GM12878 (cell line): ENCODE results near the gene POLR3A. TPM values are rescaled to one million over a fixed set of nuclear protein-coding genes. Genes with fewer than 3 reads are reported as not detected.

Experiments
- ATAC-seq: fragments of 200-7000 bp; cut with Tn5 transposase; 3 replicates; pipeline ENCODE4 v1.9.1; 2020; ENCODE audit warnings: mild to moderate bottlenecking, moderate library complexity
- BruUV-seq: library from RNA; stranded (reverse); fragments of 400-500 nt; replicated peaks from 2 replicates; lab custom pipeline; 2021; lab: Mats Ljungman, UMichigan
- CTCF ChIA-PET: fragments of 300-600 bp; sonication (Branson Sonifier 250); formaldehyde crosslinking; extraction: SDS; loops from one replicate; lab custom pipeline; 2021; ENCODE audit warnings: inconsistent platforms; lab: Yijun Ruan, JAX
- POLR2A ChIA-PET: fragments of 350-600 bp; formaldehyde crosslinking; extraction: SDS; loops from one replicate; lab custom pipeline; 2021; ENCODE audit warnings: inconsistent platforms; lab: Charles Lee
- RAD21 ChIA-PET: fragments of 300-600 bp; sonication (Branson Sonifier 250); formaldehyde crosslinking; loops from one replicate; lab custom pipeline; 2023; ENCODE audit warnings: antibody characterized with exemption; ENCODE audit not compliant: unreplicated experiment; lab: Charles Lee
- SMC1A ChIA-PET: fragments of 300-600 bp; sonication (Branson Sonifier 250); formaldehyde crosslinking; loops from one replicate; lab custom pipeline; 2023; ENCODE audit not compliant: unreplicated experiment, uncharacterized antibody; lab: Charles Lee
- DNase-seq: peaks from one replicate; pipeline ENCODE4 v3.0.0-alpha.2; 2011; ENCODE audit warnings: low read depth, low spot score
- FAIRE-seq: peaks from 3 replicates; lab custom pipeline; 2011; peaks lifted over from hg19 to GRCh38; lab: Jason Lieb, UNC
- H2AFZ ChIP-seq: 2 replicates; pipeline ENCODE4 v1.6.0; 2011; ENCODE audit warnings: low read depth, low read length, control low read depth; ENCODE audit not compliant: control insufficient read depth
- H3K27ac ChIP-seq: 2 replicates; pipeline ENCODE4 v1.5.1; 2011; ENCODE audit warnings: control low read depth; ENCODE audit not compliant: control insufficient read depth, insufficient read depth
- H3K27me3 ChIP-seq, 2 experiments: replicated peaks in 1 of 2; 2 replicates each; pipeline versions ENCODE4 v1.6.0 to v1.6.1; 2011; ENCODE audit warnings: low read length in 1 of 2; ENCODE audit not compliant: control insufficient read depth in 2 of 2, insufficient read depth in 2 of 2
- H3K36me3 ChIP-seq, 2 experiments: 2 replicates each; pipeline ENCODE4 v1.5.1; 2011; ENCODE audit warnings: low read length in 1 of 2; ENCODE audit not compliant: control insufficient read depth in 2 of 2, insufficient read depth in 2 of 2
- H3K4me1 ChIP-seq: 2 replicates; pipeline ENCODE4 v1.6.1; 2011; ENCODE audit warnings: mild to moderate bottlenecking, low read length, moderate library complexity, mixed read lengths; ENCODE audit not compliant: control insufficient read depth, insufficient read depth
- H3K4me2 ChIP-seq: 2 replicates; pipeline ENCODE4 v1.6.0; 2011; ENCODE audit warnings: control low read depth; ENCODE audit not compliant: control insufficient read depth, insufficient read depth
- H3K4me3 ChIP-seq: fragments of 200-600 bp; sonication (generic); 2 replicates; pipeline ENCODE4 v1.5.1; 2016
- H3K79me2 ChIP-seq: 2 replicates; pipeline ENCODE4 v1.6.0; 2011; ENCODE audit warnings: low read length; ENCODE audit not compliant: control insufficient read depth, insufficient read depth
- H3K9ac ChIP-seq: 2 replicates; pipeline ENCODE4 v1.8.0; 2011; ENCODE audit warnings: low read length, control low read depth, mixed read lengths; ENCODE audit not compliant: control insufficient read depth, insufficient read depth
- H3K9me3 ChIP-seq: replicated peaks from 3 replicates; pipeline ENCODE4 v1.5.1; 2011; ENCODE audit warnings: mild to moderate bottlenecking, low read length; ENCODE audit not compliant: control insufficient read depth, insufficient read depth
- H4K20me1 ChIP-seq: 2 replicates; pipeline ENCODE4 v1.6.0; 2011; ENCODE audit not compliant: control insufficient read depth, insufficient read depth
- ASH2L ChIP-seq: fragments of 300-600, 200-600 bp; sonication (generic); IDR thresholded peaks from 2 replicates; pipeline ENCODE4 v1.6.1; 2017; ENCODE audit warnings: low read depth, mild to moderate bottlenecking, borderline replicate concordance
- CREM ChIP-seq: IDR thresholded peaks from 2 replicates; pipeline ENCODE4 v1.6.1; 2014; ENCODE audit warnings: antibody characterized with exemption, low read depth
- LARP7 ChIP-seq: fragments of 450-650 bp; IDR thresholded peaks from 2 replicates; pipeline ENCODE4 v1.6.1; 2017; ENCODE audit warnings: mild to moderate bottlenecking
- MTA2 ChIP-seq: fragments of 450-650 bp; IDR thresholded peaks from 2 replicates; pipeline ENCODE4 v1.6.1; 2016; ENCODE audit warnings: low read depth, mild to moderate bottlenecking, moderate library complexity
- NFYB ChIP-seq: IDR thresholded peaks from 2 replicates; pipeline ENCODE4 v1.6.1; 2011; ENCODE audit warnings: low read depth, mild to moderate bottlenecking, low read length, improper control_type of control experiment, moderate library complexity; ENCODE audit not compliant: insufficient read depth
- PAX5 ChIP-seq: IDR thresholded peaks from 2 replicates; pipeline ENCODE4 v1.6.1; 2011; ENCODE audit warnings: low read depth, low read length, borderline replicate concordance
- TARDBP ChIP-seq: IDR thresholded peaks from 2 replicates; pipeline ENCODE4 v1.6.1; 2016; ENCODE audit warnings: borderline replicate concordance
- YY1 ChIP-seq: IDR thresholded peaks from 2 replicates; pipeline ENCODE4 v1.6.1; 2011; ENCODE audit warnings: low read depth, mild to moderate bottlenecking, low read length
- WGBS: methylation state at CpG from one replicate; pipeline ENCODE4 v1.1.6; 2016; ENCODE audit warnings: low lambda C conversion rate; ENCODE audit not compliant: insufficient replicate concordance, insufficient coverage; ENCODE audit errors: missing lambda C conversion rate; 5-methylcytosine and 5-hydroxymethylcytosine counted together
- in situ Hi-C: fragments of 300-500 bp; cut with MboI; formaldehyde crosslinking; loops from 9 replicates; pipeline ENCODE4 v1.14.3; 2018; ENCODE audit warnings: mixed read lengths
- intact Hi-C: fragments of 100-400 bp; cut with micrococcal nuclease; formaldehyde crosslinking; loops from one replicate; pipeline ENCODE4 v1.14.2; 2022; ENCODE audit not compliant: unreplicated experiment
- polyA plus RNA-seq, 11 experiments: library from polyadenylated mRNA; depleted of rRNA in 4 of 11; unstranded in 6 of 11; stranded (reverse) in 5 of 11; fragments of >200 nt; fragmentation: Nextera tagmentation in 4 of 11; fragmentation: Illumina TruSeq in 1 of 11; extraction: Ambion mirVana in 4 of 11; extraction: Trizol in 1 of 11; gene quantifications; 1 replicate in 1 of 11; 2 replicates in 10 of 11; pipeline versions ENCODE4 v1.2.1 to v1.2.3, GENCODE V29; 2011 to 2016; ENCODE audit warnings: inconsistent platforms in 2 of 11, missing spikeins in 2 of 11, low read depth in 1 of 11
- total RNA-seq, 4 experiments: library from RNA; depleted of rRNA in 3 of 4; stranded (reverse); fragments of >200 nt in 3 of 4; fragmentation: Illumina TruSeq in 1 of 4; extraction: Trizol in 1 of 4; gene quantifications; 2 replicates each; pipeline versions ENCODE4 v1.2.1 to v1.2.3, GENCODE V29; 2013 to 2021

Gene POLR3A
- total and polyA plus RNA-seq, 10 of the 15 experiments (the other 5 are each of a cell fraction or from before 2014, with no cell fraction given) = 5.4 to 20.4 (median 14.4) TPM

- no peak for TF ChIP-seq ASH2L
- TF ChIP-seq, all 136 proteins: peak for 0
Measured at GRCh38 chr10:78063236-78063635, 33.9 kb upstream of the POLR3A start (continued).

GRCh38 chr10:78062296-78062695, 33.0 kb upstream of the POLR3A start:
- CTCF ChIA-PET = interaction anchor here (1.1 to 1.5 kb wide), 3 partner anchors 9 to 23 kb away, joined by 3 to 5 read pairs (median 3); no protein-coding TSS in a partner anchor
- WGBS = 33% methylated on average over 5 of the region's 5 CpGs
- POLR2A ChIA-PET = no interaction called here
- RAD21 ChIA-PET = no interaction called here
- DNase-seq (no peak), FAIRE-seq (no peak), ATAC-seq (no peak)
- H3K4me1 ChIP-seq = peaks cover 7% of the 10 kb centered on the region; the same call in 1 of the 2 replicates
- no peaks in the 10 kb centered on the region for H3K79me2 ChIP-seq
- no peaks in the 10 kb centered on the region; the same call in 2 of the 3 replicates for H3K9me3 ChIP-seq
- SMC1A ChIA-PET = no interaction called here
- no peak for TF ChIP-seq NFYB
- TF ChIP-seq MTA2 = no peak
- TF ChIP-seq YY1 = no peak
- TF ChIP-seq CREM = no peak
- TF ChIP-seq LARP7 = no peak
- no peak for TF ChIP-seq PAX5
- no peak for TF ChIP-seq TARDBP
- no peak overlapping the region for H2AFZ ChIP-seq
- in situ Hi-C loops = no loop called here
- H3K36me3 ChIP-seq = no peaks in the 10 kb centered on the region
- H3K27me3 ChIP-seq = no peaks in the 10 kb centered on the region
- no peaks in the 10 kb centered on the region for H4K20me1 ChIP-seq
- no peak overlapping the region for H3K27ac ChIP-seq
- intact Hi-C loops = no loop called here
- H3K9ac ChIP-seq = no peak overlapping the region
- H3K4me3 ChIP-seq = no peak overlapping the region
- BruUV-seq = no TSS peak
- no peak overlapping the region for H3K4me2 ChIP-seq
